ENCODE measurements around the gene PDE6B.

GRCh38 chr4:653831-654502, 28.6 kb downstream of the PDE6B start:
- TF ChIP-seq SIN3A (IDR thresholded peaks at IDR 0.05; ENCODE audit: borderline replicate concordance, insufficient read depth, low read length), result no peak
- TF ChIP-seq, protein P1, sequence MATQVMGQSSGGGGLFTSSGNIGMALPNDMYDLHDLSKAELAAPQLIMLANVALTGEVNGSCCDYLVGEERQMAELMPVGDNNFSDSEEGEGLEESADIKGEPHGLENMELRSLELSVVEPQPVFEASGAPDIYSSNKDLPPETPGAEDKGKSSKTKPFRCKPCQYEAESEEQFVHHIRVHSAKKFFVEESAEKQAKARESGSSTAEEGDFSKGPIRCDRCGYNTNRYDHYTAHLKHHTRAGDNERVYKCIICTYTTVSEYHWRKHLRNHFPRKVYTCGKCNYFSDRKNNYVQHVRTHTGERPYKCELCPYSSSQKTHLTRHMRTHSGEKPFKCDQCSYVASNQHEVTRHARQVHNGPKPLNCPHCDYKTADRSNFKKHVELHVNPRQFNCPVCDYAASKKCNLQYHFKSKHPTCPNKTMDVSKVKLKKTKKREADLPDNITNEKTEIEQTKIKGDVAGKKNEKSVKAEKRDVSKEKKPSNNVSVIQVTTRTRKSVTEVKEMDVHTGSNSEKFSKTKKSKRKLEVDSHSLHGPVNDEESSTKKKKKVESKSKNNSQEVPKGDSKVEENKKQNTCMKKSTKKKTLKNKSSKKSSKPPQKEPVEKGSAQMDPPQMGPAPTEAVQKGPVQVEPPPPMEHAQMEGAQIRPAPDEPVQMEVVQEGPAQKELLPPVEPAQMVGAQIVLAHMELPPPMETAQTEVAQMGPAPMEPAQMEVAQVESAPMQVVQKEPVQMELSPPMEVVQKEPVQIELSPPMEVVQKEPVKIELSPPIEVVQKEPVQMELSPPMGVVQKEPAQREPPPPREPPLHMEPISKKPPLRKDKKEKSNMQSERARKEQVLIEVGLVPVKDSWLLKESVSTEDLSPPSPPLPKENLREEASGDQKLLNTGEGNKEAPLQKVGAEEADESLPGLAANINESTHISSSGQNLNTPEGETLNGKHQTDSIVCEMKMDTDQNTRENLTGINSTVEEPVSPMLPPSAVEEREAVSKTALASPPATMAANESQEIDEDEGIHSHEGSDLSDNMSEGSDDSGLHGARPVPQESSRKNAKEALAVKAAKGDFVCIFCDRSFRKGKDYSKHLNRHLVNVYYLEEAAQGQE (IDR thresholded peaks at IDR 0.05; ENCODE audit: insufficient read depth in 1 of 2, low read depth in 2 of 2, low read length in 2 of 2), result no peak
- TF ChIP-seq TAF1 (IDR thresholded peaks at IDR 0.05; ENCODE audit: borderline replicate concordance, insufficient read depth, low read length), result no peak
